PC-9 (cell line): Measurements from ENCODE around the gene SORD.

Experiments used
- EZH2 ChIP-seq: fragments of 200-600 bp; sonication (generic); IDR thresholded peaks from 2 replicates; pipeline ENCODE4 v1.8.0; 2017; ENCODE audit warnings: antibody characterized with exemption, low read depth
- TF ChIP-seq, protein P1 (sequence below): fragments of 200-600 bp; sonication (generic); conservative IDR thresholded peaks from 2 replicates; pipeline ENCODE4 v1.6.1; 2017; ENCODE audit warnings: mixed run types, antibody characterized with exemption, mild to moderate bottlenecking, moderate library complexity

DNA sequence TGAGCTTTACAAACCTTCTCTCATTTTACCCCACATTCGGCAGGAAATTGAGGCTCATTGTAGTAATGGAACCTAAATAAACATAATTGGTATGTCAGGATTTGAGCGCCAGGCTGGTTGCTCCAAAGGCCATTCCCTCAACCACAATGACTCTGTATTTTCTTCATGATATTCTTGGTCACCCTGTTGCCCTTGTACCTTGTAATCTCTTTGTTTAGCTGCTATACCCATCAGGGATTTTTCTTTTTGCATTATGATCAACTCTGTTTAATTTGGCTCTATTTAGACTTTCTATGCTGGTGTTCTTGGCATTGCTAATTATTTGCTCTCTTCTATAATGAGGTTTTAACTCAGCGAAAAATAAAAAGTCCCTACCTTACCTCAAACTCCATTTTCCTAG lies 61.2 kb downstream of the SORD start:
- TF ChIP-seq, protein P1, sequence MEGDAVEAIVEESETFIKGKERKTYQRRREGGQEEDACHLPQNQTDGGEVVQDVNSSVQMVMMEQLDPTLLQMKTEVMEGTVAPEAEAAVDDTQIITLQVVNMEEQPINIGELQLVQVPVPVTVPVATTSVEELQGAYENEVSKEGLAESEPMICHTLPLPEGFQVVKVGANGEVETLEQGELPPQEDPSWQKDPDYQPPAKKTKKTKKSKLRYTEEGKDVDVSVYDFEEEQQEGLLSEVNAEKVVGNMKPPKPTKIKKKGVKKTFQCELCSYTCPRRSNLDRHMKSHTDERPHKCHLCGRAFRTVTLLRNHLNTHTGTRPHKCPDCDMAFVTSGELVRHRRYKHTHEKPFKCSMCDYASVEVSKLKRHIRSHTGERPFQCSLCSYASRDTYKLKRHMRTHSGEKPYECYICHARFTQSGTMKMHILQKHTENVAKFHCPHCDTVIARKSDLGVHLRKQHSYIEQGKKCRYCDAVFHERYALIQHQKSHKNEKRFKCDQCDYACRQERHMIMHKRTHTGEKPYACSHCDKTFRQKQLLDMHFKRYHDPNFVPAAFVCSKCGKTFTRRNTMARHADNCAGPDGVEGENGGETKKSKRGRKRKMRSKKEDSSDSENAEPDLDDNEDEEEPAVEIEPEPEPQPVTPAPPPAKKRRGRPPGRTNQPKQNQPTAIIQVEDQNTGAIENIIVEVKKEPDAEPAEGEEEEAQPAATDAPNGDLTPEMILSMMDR: no peak
- no peak for TF ChIP-seq EZH2
